DMS79 (cell line): ENCODE results near the gene KIF5C.
A peak's percentile ranks its signal among the peaks of the same experiment; 100 is the strongest.
"Not testable (repeated sequence)": the region's sequence is repeated elsewhere in the genome, so short reads cannot be mapped to it uniquely, and the experiment has no call there.

ENCODE experiments used
- DNase-seq: peaks from one replicate; lab custom pipeline; 2025; lab: John Stamatoyannopoulos, UW

The KIF5C gene

GRCh38 chr2:148874868-148875341, at the start of gene KIF5C:
Gene KIF5C, plus strand, starts transcription at chr2:148875227. Its CDS starts 391 bp downstream, at chr2:148875618.
- DNase-seq, result peak; percentile 82

DNA sequence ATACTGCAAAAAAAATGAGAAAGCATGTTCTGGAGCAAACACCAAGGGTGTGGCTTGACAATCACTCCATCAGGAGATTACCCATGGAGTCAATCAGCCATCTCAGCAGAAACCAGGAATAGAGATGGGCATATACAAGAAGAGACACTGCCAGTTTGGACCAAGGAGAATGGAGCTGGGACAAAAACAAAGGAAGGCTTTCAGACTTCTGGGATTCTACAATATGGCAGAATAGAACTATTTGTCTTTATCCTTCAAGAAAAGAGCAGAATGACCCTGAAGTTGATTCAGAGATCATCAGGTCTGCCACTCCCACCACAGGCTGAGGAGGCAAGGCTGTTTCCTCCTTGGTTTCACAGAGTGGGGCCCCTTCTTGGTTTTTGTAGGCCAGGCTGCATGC, 48.2 kb upstream of the KIF5C start:
- DNase-seq, result no peak

DNA sequence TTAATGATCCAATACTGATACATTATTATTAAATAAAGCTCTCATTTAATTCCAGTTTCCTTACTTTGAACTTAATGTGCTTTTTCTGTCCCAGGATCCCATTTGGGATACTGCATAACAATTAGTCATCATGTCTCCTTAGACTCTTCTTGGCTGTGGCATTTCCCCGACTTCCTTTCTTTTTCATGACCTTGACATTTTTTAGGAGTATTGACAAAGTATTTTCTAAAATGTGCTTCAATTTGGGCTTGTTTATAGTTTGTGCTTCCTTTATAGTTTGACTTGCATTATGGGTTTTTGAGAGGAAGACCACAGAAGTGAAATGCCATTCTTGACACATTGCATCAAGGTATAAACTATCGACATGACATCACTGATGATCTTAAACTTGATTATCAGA, 46.1 kb upstream of the KIF5C start:
- no peak for DNase-seq

GRCh38 chr2:148829618-148830017, 45.4 kb upstream of the KIF5C start:
- no peak for DNase-seq

DNA sequence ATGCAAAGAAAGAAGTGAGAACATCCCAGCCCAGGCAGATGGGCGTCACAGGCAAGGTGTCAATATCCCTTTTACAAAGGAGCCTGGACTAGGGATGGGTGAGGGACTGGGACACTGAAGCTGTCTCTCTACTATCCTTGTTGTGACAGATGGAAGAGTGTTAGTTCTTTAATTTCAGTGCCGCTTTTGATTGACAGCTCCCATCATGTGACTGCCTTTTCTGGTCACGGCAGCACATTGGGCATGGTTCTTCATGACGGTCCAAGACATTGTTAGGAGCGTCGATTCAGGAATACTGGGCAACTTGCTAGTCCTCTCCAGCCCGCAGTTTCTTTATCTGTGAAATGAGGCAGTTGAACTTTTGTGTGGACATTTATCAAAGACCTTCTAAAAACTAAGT, 42.4 kb upstream of the KIF5C start:
- DNase-seq, result no peak

DNA sequence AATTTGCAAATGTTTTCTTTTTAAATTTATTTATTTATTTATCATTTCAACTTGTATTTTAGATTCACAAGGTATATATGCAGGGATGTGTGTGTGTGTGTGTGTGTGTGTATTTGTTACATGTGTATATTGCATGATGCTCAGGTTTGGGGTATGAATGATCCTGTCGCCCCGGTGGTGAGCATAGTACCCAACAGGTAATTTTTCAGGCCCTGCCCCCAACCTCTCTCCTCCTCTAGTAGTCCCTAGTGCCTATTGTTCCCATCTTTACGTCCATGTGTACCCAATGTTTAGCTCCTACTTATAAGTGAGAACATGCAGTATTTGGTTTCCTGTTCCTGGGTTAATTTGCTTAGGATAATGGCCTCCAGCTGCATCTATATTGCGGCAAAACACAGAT, 33.0 kb upstream of the KIF5C start:
- DNase-seq, result no peak

DNA sequence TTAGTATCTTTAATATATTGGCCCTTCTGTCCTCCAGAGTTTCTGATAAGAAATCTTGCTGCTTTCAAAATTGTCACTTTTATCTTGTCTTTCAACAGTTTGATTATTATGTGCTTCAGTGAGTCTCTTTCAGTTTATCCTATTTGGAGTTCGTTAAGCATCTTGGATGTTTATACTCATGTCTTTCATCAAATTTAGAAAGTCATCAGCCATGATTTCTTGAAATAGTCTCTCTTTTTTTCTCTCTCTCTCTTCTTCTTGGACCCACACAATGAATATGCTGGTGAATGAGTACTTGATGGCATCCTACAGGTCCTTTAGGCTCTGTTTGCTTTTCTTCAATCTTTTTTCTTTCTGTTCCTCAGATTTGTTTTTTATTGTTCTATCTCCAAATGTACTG, 26.9 kb upstream of the KIF5C start:
- no peak for DNase-seq

DNA sequence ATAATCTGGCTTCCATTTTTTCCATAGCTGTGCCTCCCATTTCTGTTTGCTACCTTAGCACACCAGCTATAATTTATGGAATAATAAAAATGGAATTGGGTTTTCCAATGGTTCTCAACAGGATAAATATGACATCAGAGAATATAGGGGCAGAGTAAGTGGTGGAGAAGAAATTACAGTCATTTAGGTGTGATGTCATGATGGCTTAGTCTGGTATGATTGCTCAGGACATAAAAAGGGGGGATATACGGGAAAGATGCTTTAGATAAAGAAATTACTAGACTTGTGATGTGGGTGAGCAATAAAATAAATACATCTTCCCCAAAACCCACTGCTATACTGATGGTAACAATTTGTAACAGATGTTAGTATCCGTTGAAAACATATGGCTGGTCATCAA, 21.6 kb upstream of the KIF5C start:
- no peak for DNase-seq

DNA sequence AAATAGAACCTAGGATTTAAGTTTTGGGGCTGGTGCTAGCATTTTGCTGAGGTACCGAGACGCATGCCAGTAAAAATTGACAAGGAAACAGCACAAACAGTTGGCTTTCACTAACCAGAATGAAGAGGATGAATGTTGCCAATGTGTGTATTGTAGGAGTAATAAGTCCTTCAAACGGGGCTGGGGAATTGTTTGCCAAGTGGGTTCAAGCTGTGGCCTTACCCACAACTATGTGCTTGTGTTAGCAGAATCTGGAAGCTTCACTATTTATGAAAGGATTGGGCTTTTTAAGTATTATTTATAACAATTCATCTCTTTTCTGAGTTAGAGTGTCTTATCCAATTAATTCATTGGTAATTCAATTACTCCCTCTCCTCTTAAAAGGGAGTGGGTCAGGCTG, 15.0 kb upstream of the KIF5C start:
- DNase-seq, result peak; percentile 62

DNA sequence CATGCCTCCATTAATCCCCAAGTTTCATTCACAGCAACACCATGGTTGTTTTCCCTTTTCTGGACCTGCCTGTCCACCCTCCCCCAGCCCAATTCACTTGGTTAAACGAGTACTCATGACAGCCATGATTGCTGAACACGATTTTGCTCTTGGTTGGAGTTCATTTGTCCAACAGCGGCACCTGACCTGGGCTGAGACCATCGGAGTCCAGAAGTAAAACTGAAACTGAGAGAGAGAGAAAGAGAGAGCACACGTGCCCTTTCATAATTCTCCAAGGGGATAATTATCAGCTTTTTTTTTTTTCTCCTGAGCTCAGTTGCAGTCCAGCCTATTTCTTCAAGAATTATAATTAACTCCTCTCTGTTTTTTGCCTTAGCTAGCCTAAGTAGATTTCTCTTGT, 13.7 kb upstream of the KIF5C start:
- no peak for DNase-seq

GRCh38 chr2:148862478-148862877, 12.5 kb upstream of the KIF5C start:
- not testable (repeated sequence) for DNase-seq

GRCh38 chr2:148865512-148865911, 9.5 kb upstream of the KIF5C start:
- DNase-seq, result no peak

- DNase-seq, result no peak
These were observed 8.9 kb upstream of the KIF5C start for GRCh38 chr2:148866091-148866490.

DNA sequence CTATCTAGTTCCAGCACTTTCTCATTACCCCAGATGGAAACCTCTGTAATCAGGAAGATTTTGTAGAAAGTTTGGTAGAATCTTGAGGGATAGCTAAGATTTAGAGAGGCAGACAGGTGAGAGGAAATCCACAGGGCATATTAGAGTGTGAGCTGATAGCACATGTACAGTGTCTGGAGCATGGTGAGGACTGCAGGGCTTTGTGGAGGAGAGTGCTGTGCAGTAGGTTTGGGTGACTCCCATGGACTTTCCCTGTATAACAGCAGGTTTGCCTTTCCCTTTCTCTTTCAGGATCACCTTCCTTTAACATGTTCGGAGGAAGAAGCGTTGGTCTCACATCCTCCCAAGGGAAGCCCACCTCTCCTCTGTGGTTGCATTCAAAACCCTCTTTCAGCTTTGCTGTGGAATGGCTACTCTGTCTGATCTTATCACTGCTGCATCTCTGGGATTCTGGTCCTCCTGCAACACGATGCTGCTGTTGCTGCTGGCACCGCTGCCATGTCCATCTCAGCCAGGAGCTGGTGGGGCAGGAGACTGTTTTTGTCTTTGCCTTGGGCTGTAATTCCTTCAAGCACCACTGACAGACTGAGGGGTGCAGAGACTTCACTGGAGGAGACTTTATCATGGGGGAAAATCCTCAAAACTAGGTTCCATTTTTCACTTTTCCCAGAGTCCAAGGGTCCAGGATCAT, 7.8 kb upstream of the KIF5C start:
- DNase-seq, result no peak

DNA sequence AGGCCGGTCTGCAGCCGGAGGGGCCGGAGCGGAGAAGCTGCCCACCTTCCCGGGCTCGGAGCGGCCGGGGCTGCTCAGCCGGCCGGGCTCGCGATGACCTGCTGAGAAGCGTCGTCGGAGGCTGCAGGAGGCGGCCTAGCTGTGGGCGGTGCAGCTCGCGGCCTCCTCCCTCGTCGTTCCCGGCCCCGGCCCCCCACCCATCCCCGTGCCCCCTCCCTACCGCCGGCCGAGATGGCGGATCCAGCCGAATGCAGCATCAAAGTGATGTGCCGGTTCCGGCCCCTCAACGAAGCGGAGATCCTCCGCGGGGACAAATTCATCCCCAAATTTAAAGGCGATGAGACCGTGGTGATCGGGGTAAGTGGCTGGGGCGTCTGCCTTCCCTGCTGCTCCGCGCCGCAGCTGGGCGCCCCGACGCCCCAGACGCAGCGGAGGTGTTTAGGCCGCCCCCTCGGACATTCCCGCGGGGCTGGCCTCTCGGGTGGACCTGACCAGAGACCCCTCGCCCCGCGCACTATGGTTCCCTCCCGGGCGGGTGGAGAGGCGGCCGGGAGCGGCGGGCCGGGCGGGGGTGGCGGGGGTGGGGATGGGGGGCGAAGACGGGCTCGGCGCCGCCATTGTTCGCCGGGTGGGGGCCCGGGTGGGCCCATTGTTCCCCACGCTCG, 492 bp downstream of the KIF5C start:
- no peak for DNase-seq

GRCh38 chr2:148876202-148876594, 1.2 kb downstream of the KIF5C start:
- peak; percentile 23 for DNase-seq

DNA sequence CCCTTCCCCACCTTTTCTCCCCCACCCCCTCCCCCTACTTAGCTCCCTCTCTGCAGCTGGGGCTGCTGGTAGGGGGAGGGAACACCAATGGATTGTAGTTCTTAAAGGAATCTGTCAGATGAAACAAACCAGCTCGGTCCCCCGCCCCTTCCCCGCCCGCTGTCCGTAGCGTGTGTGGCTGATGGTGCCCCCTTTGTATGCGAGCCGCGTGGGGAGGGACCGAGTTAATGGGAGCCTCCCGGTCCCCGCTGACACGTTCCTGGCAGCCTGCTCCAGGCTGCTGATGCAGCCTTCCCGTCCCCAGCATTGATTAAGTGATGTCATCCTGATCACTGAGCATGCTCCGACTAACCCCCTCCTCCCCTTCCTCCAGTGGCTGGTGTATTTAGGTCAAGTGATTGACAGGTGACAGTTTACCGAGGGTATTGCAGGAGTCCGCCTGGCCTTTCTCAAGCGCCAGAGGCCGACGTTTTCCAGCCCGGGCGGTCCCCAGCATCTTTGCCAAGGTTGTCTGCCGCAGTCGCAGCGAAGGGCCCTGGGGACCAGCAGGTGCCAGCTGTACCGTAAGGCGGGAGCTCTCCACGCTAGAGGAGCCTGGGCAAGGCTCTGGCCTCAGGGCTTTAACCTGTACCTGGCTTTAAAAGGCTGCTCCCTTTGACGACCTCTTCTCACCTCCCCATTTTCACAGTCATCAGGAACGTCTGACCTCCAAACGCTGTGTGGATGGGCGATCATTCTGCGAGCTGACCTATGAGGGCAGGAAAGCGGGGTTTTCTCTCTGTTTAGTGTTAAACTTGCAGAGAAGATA, 1.8 kb downstream of the KIF5C start:
- peak; percentile 59 for DNase-seq

DNA sequence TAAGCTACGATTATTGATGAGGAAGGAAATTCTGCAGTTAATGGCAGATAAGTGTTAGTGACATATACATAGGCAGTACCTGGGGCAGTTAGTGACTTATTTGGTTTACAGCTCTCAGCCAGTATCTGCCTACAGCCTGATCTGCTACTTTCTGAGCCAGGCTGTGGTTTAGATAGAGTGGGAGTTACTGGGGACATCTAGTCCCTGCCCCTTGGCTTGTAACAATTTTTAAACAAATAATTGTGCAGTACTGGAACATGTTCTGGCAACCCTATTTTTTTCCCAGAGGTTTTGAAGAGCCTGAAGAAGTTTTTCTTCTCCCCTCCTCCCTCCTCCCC, 2.3 kb downstream of the KIF5C start:
- DNase-seq, result no peak

DNA sequence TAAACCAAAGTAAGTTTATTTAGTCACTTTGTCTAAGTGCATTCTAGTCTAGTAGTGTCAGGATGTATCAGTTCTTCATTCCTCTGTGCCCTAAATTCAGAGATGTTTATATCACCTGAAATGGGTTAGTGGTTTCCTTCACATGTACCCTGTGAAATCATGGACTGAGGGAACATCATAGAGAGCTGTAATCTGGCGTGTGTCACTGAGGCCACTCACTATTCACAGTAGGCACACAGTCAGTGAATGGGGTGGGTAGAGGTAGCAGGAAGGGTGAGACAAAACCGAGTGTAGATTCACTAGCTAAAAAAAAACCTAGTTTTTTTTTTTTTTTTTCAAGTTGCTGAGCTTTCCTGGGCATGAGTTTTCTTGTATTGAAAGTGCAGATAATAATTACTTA, 5.6 kb downstream of the KIF5C start:
- no peak for DNase-seq

GRCh38 chr2:148882051-148882450, 7.0 kb downstream of the KIF5C start:
- no peak for DNase-seq

DNA sequence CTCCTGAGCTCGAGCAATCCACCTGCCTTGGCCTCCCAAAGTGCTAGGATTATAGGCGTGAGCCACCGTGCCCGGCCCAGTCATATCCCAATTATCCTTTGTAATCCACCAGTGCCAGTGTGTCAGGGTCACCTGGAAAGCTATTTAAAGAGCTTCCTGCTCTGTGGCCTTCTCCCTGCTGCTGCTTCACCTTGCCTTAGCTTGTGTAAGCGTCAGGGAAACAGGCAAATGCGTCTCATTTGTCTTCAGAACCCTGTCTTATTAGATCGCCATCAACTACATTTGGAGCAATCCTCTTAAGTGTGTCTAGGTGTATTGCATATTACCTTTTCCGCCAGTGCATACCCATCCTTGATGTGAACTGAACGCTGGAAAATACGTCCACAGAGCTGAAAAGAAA, 10.2 kb downstream of the KIF5C start:
- DNase-seq, result no peak

DNA sequence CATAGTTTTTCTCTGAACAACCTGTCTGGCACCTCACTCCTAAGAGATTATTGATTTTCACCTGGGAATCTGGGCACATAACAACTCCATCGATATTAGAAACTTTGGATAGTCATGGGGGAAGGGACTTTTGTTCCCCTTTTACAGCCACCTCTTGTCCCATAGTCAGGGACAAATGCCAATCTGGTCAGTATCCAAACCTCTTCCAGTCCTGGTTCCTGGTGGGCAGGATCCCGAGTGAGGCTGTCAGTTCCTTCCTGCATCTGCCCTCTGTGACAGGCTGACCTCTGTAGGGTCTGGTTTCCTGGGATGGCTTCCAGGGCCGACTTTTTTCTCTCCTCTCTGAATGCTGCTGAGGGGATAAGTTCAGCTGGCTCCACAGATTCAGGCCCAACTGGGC, 11.0 kb downstream of the KIF5C start:
- DNase-seq, result no peak

GRCh38 chr2:148887350-148888002, 12.4 kb downstream of the KIF5C start:
- DNase-seq, result no peak
